HepG2 (cell line): Measurements from ENCODE around the gene CNGA1. TPM values are rescaled to one million over a fixed set of nuclear protein-coding genes. Genes with fewer than 3 reads are reported as not detected.

Source experiments
- ARID4A ChIP-seq: sonication (generic); formaldehyde crosslinking; IDR thresholded peaks from 2 replicates; pipeline ENCODE4 v1.5.0; 2020; ENCODE audit warnings: mild to moderate bottlenecking, missing genetic modification reagents, borderline replicate concordance
- EZH2 ChIP-seq: conservative IDR thresholded peaks from 2 replicates; pipeline ENCODE4 v1.6.1; 2012; ENCODE audit warnings: mild to moderate bottlenecking, low read depth, low read length, moderate library complexity
- RAD21 ChIP-seq: fragments of 450-650 bp; formaldehyde crosslinking; IDR thresholded peaks from 2 replicates; pipeline ENCODE4 v1.5.0; 2020; ENCODE audit warnings: mild to moderate bottlenecking
- U2AF1 ChIP-seq: fragments of 200-400 bp; formaldehyde crosslinking; optimal IDR thresholded peaks from 2 replicates; pipeline ENCODE3; 2017; ENCODE audit warnings: mild to moderate bottlenecking, low read depth, low read length
- ZNF383 ChIP-seq: sonication (generic); formaldehyde crosslinking; IDR thresholded peaks from 2 replicates; pipeline ENCODE4 v1.4.0; 2020; ENCODE audit warnings: missing genetic modification reagents, mild to moderate bottlenecking, borderline replicate concordance
- polyA plus RNA-seq, 8 experiments: library from polyadenylated mRNA; depleted of rRNA in 3 of 8; stranded (reverse) in 7 of 8; unstranded in 1 of 8; fragments of >200 nt; fragmentation: Illumina TruSeq in 4 of 8; extraction: Trizol in 4 of 8; gene quantifications; 2 replicates each; pipeline versions ENCODE4 v1.2.1 to v1.2.3, GENCODE V29; 2011 to 2016; ENCODE audit warnings: low read depth in 4 of 8, missing spikeins in 1 of 8, mixed read lengths in 1 of 8; ENCODE audit not compliant: insufficient read depth in 1 of 8
- total RNA-seq, 5 experiments: library from RNA; depleted of rRNA; stranded (reverse); fragments of >200 nt; fragmentation: Illumina TruSeq; extraction: Trizol; gene quantifications; 2 replicates each; pipeline ENCODE4 v1.2.3, GENCODE V29; 2016; ENCODE audit warnings: low read depth in 1 of 5
- TF ChIP-seq, protein P1 (sequence below), 2 experiments: fragments of 450-650 bp in 1 of 2; sonication (generic) in 1 of 2; formaldehyde crosslinking in 1 of 2; IDR thresholded peaks; 2 replicates each; pipeline versions ENCODE4 v1.6.1 to v1.8.0; 2016 to 2022; ENCODE audit warnings: antibody characterized with exemption in 1 of 2, mild to moderate bottlenecking in 1 of 2, missing genetic modification reagents in 1 of 2
- TF ChIP-seq, protein P2 (sequence below): IDR thresholded peaks from 2 replicates; pipeline ENCODE4 v1.6.1; 2016; ENCODE audit warnings: missing genetic modification reagents, missing compliant biosample characterization
- TF ChIP-seq, protein P3 (sequence below): sonication (generic); formaldehyde crosslinking; IDR thresholded peaks from 2 replicates; pipeline ENCODE4 v1.4.0; 2020; ENCODE audit warnings: missing genetic modification reagents

CNGA1 gene
- total and polyA plus RNA-seq, 2 of the 13 experiments (the other 11 are each of a cell fraction or from before 2014, with no cell fraction given) = 0.22 to 0.40 TPM

- TF ChIP-seq, protein P1, sequence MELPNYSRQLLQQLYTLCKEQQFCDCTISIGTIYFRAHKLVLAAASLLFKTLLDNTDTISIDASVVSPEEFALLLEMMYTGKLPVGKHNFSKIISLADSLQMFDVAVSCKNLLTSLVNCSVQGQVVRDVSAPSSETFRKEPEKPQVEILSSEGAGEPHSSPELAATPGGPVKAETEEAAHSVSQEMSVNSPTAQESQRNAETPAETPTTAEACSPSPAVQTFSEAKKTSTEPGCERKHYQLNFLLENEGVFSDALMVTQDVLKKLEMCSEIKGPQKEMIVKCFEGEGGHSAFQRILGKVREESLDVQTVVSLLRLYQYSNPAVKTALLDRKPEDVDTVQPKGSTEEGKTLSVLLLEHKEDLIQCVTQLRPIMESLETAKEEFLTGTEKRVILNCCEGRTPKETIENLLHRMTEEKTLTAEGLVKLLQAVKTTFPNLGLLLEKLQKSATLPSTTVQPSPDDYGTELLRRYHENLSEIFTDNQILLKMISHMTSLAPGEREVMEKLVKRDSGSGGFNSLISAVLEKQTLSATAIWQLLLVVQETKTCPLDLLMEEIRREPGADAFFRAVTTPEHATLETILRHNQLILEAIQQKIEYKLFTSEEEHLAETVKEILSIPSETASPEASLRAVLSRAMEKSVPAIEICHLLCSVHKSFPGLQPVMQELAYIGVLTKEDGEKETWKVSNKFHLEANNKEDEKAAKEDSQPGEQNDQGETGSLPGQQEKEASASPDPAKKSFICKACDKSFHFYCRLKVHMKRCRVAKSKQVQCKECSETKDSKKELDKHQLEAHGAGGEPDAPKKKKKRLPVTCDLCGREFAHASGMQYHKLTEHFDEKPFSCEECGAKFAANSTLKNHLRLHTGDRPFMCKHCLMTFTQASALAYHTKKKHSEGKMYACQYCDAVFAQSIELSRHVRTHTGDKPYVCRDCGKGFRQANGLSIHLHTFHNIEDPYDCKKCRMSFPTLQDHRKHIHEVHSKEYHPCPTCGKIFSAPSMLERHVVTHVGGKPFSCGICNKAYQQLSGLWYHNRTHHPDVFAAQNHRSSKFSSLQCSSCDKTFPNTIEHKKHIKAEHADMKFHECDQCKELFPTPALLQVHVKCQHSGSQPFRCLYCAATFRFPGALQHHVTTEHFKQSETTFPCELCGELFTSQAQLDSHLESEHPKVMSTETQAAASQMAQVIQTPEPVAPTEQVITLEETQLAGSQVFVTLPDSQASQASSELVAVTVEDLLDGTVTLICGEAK (IDR thresholded peaks at IDR 0.05) = no peak
- TF ChIP-seq, protein P1 (CRISPR knock-in tag; IDR thresholded peaks at IDR 0.05) = 0 out of 2 replicates have a peak, but pooled peaks have one; percentile 8
- peak; percentile 56 for TF ChIP-seq RAD21 (CRISPR knock-in tag)
- TF ChIP-seq EZH2 = no peak
- peak; percentile 62; the same call in 1 of the 2 replicates for TF ChIP-seq ARID4A
- TF ChIP-seq U2AF1 = no peak
- TF ChIP-seq ZNF383 (CRISPR knock-in tag) = no peak
- TF ChIP-seq, protein P2, sequence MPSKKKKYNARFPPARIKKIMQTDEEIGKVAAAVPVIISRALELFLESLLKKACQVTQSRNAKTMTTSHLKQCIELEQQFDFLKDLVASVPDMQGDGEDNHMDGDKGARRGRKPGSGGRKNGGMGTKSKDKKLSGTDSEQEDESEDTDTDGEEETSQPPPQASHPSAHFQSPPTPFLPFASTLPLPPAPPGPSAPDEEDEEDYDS (CRISPR knock-in tag) = peak; percentile 67; the same call in 1 of the 2 replicates
- TF ChIP-seq, protein P3, sequence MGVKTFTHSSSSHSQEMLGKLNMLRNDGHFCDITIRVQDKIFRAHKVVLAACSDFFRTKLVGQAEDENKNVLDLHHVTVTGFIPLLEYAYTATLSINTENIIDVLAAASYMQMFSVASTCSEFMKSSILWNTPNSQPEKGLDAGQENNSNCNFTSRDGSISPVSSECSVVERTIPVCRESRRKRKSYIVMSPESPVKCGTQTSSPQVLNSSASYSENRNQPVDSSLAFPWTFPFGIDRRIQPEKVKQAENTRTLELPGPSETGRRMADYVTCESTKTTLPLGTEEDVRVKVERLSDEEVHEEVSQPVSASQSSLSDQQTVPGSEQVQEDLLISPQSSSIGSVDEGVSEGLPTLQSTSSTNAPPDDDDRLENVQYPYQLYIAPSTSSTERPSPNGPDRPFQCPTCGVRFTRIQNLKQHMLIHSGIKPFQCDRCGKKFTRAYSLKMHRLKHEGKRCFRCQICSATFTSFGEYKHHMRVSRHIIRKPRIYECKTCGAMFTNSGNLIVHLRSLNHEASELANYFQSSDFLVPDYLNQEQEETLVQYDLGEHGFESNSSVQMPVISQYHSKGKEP (CRISPR knock-in tag) = no peak
These were observed at the start of gene CNGA1, which contains the start of gene NIPAL1 (continued) for GRCh38 chr4:48016141-48017107.
